Ascending aorta (tissue), 2 donors: ENCODE measurements around the gene RECQL5. TPM values are rescaled to one million over a fixed set of nuclear protein-coding genes. Genes with fewer than 3 reads are reported as not detected.

Source experiments
- DNase-seq, 2 donors: peaks; one replicate each; pipeline ENCODE4 v3.0.0-alpha.2; 2019; ENCODE audit warnings: low spot score in 2 of 2
- H3K27ac ChIP-seq, 2 donors: fragments of 200-600 bp; sonication (generic); one replicate each; pipeline ENCODE4 v1.5.1; 2016 to 2017; ENCODE audit warnings: mild to moderate bottlenecking in 1 of 2
- H3K27me3 ChIP-seq: fragments of 200-600 bp; sonication (generic); one replicate; pipeline ENCODE4 v1.5.1; 2017
- H3K36me3 ChIP-seq, 2 donors: fragments of 200-600 bp; sonication (generic); one replicate each; pipeline ENCODE4 v1.5.1; 2016
- H3K4me1 ChIP-seq, 2 donors: fragments of 200-600 bp; sonication (generic); one replicate each; pipeline ENCODE4 v1.5.1; 2016 to 2017; ENCODE audit warnings: mild to moderate bottlenecking in 1 of 2
- H3K4me3 ChIP-seq, 2 donors: fragments of 200-600 bp; sonication (generic); one replicate each; pipeline ENCODE4 v1.5.1; 2016 to 2017; ENCODE audit warnings: mild to moderate bottlenecking in 1 of 2
- H3K9me3 ChIP-seq, 2 donors: fragments of 200-600 bp; sonication (generic); one replicate each; pipeline ENCODE4 v1.5.1; 2016
- CTCF ChIP-seq, 3 experiments: fragments of 200-600 bp in 2 of 3; fragments of 450-650 bp in 1 of 3; sonication (generic) in 2 of 3; IDR thresholded peaks; one replicate each; pipeline ENCODE4 v1.5.1; 2016 to 2019; ENCODE audit warnings: antibody characterized with exemption in 3 of 3, mild to moderate bottlenecking in 1 of 3, moderate library complexity in 1 of 3
- intact Hi-C: fragments of 100-400 bp; cut with DNase I; formaldehyde crosslinking; loops from one replicate; pipeline ENCODE4 v1.15.1; 2023
- total RNA-seq: library from RNA; depleted of rRNA; stranded (reverse); fragments of >200 nt; gene quantifications from one replicate; pipeline ENCODE4 v1.1.0, GENCODE V29; 2016

The RECQL5 gene
- total RNA-seq, 1 donor from 2014 or later: 7.6 TPM

- H3K9me3 ChIP-seq: no peaks in the 10 kb centered on the region
- DNase-seq: no peak
- H3K36me3 ChIP-seq: peaks cover under 1 to 28% of the 10 kb centered on the region in 2 donors
- TF ChIP-seq CTCF (IDR thresholded peaks at IDR 0.05): no peak
- H3K27me3 ChIP-seq: no peaks in the 10 kb centered on the region
- H3K4me1 ChIP-seq: no peaks in the 10 kb centered on the region
- H3K4me3 ChIP-seq: no peak overlapping the region
- intact Hi-C loops: no loop called here
- H3K27ac ChIP-seq: no peak overlapping the region
Observed at GRCh38 chr17:75679706-75680211, 12.8 kb upstream of the RECQL5 start.

- H3K4me3 ChIP-seq: no peak overlapping the region
- H3K9me3 ChIP-seq: no peaks in the 10 kb centered on the region
- peaks cover 25 to 51% of the 10 kb centered on the region in 2 donors for H3K36me3 ChIP-seq
- DNase-seq: no peak
- TF ChIP-seq CTCF (IDR thresholded peaks at IDR 0.05): no peak
- H3K4me1 ChIP-seq: no peaks in the 10 kb centered on the region
- intact Hi-C loops: no loop called here
- H3K27me3 ChIP-seq: no peaks in the 10 kb centered on the region
- H3K27ac ChIP-seq: no peak overlapping the region
Observed at GRCh38 chr17:75676461-75676860, 9.5 kb upstream of the RECQL5 start.

- Histone ChIP-seq H3K36me3 (peaks cover 44 to 64% of the 10 kb centered on the region in 2 donors), H3K4me3 (no peak overlapping the region), H3K27me3 (no peaks in the 10 kb centered on the region), H3K9me3 (no peaks in the 10 kb centered on the region), H3K4me1 (peaks cover under 1% of the 10 kb centered on the region in 2 donors), H3K27ac (no peak overlapping the region)
- intact Hi-C loops: no loop called here
- TF ChIP-seq CTCF (IDR thresholded peaks at IDR 0.05): no peak
- DNase-seq: no peak
Observed at GRCh38 chr17:75673487-75673886, 6.5 kb upstream of the RECQL5 start.

- no peak overlapping the region for H3K27ac ChIP-seq
- no peak for TF ChIP-seq CTCF (IDR thresholded peaks at IDR 0.05)
- no peak for DNase-seq
- no peak overlapping the region for H3K4me3 ChIP-seq
- H3K9me3 ChIP-seq: no peaks in the 10 kb centered on the region
- intact Hi-C loops: no loop called here
- peaks cover 44 to 61% of the 10 kb centered on the region in 2 donors for H3K36me3 ChIP-seq
- H3K27me3 ChIP-seq: no peaks in the 10 kb centered on the region
- peaks cover 6 to 8% of the 10 kb centered on the region in 2 donors for H3K4me1 ChIP-seq
Observed at GRCh38 chr17:75672011-75672410, 5.1 kb upstream of the RECQL5 start.

- peaks cover 10 to 14% of the 10 kb centered on the region in 2 donors for H3K4me1 ChIP-seq
- peaks cover 44 to 57% of the 10 kb centered on the region in 2 donors for H3K36me3 ChIP-seq
Observed at GRCh38 chr17:75670868-75671267, 3.9 kb upstream of the RECQL5 start.

More at GRCh38 chr17:75670868-75671267, 3.9 kb upstream of the RECQL5 start:
- intact Hi-C loops: no loop called here
- no peak overlapping the region for H3K27ac ChIP-seq
- TF ChIP-seq CTCF (IDR thresholded peaks at IDR 0.05): no peak
- no peaks in the 10 kb centered on the region for H3K27me3 ChIP-seq
- no peak overlapping the region for H3K4me3 ChIP-seq
- no peak for DNase-seq
- no peaks in the 10 kb centered on the region for H3K9me3 ChIP-seq
